ENCODE data around the gene SNRNP25.
"Not testable (repeated sequence)": the region's sequence is repeated elsewhere in the genome, so short reads cannot be mapped to it uniquely, and the experiment has no call there.

The SNRNP25 gene

DNA sequence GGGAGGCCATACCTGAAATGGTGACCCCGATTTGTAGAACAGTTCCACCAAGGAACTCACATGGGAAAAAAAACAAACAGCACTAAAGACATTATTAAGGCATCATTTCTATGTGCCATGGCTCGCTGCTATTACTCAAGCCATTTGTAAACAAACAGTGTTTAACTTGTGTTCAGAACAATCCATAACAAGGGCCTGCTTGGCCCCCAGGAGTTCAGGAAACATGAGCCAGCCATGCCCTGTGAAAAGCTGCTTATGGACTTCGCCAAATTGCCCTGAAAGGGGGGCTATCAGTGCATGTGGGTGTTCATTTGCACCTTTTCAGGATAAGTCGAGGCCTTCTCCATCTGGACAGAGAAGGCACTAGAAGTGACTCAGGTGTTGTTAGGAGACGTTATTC lies 8.2 kb upstream of the SNRNP25 start:
- H3K4me3 ChIP-seq (ENCODE audit: low read depth, low read length) = no peak overlapping the region
- DNase-seq (ENCODE audit: low read depth) = no peak
- TF ChIP-seq, protein P1, sequence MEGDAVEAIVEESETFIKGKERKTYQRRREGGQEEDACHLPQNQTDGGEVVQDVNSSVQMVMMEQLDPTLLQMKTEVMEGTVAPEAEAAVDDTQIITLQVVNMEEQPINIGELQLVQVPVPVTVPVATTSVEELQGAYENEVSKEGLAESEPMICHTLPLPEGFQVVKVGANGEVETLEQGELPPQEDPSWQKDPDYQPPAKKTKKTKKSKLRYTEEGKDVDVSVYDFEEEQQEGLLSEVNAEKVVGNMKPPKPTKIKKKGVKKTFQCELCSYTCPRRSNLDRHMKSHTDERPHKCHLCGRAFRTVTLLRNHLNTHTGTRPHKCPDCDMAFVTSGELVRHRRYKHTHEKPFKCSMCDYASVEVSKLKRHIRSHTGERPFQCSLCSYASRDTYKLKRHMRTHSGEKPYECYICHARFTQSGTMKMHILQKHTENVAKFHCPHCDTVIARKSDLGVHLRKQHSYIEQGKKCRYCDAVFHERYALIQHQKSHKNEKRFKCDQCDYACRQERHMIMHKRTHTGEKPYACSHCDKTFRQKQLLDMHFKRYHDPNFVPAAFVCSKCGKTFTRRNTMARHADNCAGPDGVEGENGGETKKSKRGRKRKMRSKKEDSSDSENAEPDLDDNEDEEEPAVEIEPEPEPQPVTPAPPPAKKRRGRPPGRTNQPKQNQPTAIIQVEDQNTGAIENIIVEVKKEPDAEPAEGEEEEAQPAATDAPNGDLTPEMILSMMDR (IDR thresholded peaks at IDR 0.05; ENCODE audit: insufficient read depth, low read depth, low read length, missing control alignments) = no peak

DNA sequence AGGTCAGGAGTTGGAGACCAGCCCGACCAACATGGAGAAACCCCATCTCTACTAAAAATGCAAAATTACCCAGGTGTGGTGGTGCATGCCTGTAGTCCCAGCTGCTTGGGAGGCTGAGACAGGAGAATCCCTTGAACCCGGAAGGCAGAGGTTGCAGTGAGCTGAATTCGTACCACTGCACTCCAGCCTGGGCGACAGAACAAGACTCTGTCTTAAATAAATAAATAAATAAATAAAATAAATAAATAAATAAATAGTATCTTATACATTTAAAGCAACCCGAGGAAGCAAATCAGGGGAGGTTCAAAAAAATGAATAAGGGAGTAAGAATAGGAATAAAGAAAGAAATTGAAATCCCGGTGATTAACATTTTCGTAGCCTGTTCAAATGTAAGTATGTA lies 7.1 kb upstream of the SNRNP25 start:
- not testable (repeated sequence) for DNase-seq (ENCODE audit: low read depth); H3K4me3 ChIP-seq (ENCODE audit: low read depth, low read length)

DNA sequence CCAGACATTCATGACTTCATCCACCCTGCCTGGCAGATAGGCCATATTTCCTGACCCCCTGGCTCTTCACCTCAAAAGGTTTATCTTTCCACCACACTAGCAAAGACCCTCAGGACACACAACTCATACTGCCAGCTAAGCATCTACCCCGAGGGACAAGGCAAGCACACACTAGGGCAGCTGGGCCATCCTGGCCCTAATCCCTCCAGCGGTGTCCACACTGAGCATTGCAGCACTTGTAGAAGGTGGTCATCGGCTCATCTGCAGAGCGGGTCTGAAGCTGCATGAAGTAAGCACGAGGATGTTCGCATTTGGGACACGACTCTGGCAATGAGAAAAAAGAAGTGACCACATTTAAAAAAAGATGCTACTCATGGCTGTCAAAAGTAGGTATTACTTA lies 6.4 kb upstream of the SNRNP25 start:
- H3K4me3 ChIP-seq (ENCODE audit: low read depth, low read length) = no peak overlapping the region
- TF ChIP-seq, protein P1 (IDR thresholded peaks at IDR 0.05; ENCODE audit: insufficient read depth, low read depth, low read length, missing control alignments) = no peak
- DNase-seq (ENCODE audit: low read depth) = no peak

GRCh38 chr16:50769-51591 lies 2.6 kb upstream of the SNRNP25 start:
- TF ChIP-seq, protein P1 (IDR thresholded peaks at IDR 0.05; ENCODE audit: insufficient read depth, low read depth, low read length, missing control alignments) = no peak
- DNase-seq (ENCODE audit: low read depth) = no peak
- no peak overlapping the region for H3K4me3 ChIP-seq (ENCODE audit: low read depth, low read length)

DNA sequence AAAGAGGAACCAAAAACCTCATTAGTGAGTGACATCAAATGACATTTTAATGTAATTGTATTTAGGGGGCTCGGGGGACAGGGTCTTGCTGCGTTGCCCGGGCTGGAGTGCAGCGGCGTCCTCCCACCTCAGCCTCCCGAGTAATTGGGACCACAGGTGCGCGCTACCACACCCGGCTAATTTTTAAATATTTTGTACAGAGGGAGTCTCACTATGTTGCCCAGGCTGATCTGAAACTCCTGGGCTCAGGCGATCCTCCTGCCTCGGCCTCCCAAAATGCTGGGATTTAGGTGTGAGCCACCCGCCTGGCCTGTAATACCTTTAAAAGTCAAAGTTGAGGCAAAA lies 581 bp downstream of the SNRNP25 start:
- DNase-seq (ENCODE audit: low read depth) = no peak

GRCh38 chr16:55571-56136 lies 2.0 kb downstream of the SNRNP25 start:
- DNase-seq (ENCODE audit: low read depth) = no peak
- TF ChIP-seq, protein P1 (IDR thresholded peaks at IDR 0.05; ENCODE audit: insufficient read depth, low read depth, low read length, missing control alignments) = no peak
- no peak overlapping the region for H3K4me3 ChIP-seq (ENCODE audit: low read depth, low read length)

More for the DNA sequence above, 581 bp downstream of the SNRNP25 start:
- H3K4me3 ChIP-seq (ENCODE audit: low read depth, low read length) = peak overlapping the region; percentile 84
- TF ChIP-seq, protein P1 (IDR thresholded peaks at IDR 0.05; ENCODE audit: insufficient read depth, low read depth, low read length, missing control alignments) = no peak

GRCh38 chr16:56231-56927 lies 2.8 kb downstream of the SNRNP25 start:
- TF ChIP-seq, protein P1 (IDR thresholded peaks at IDR 0.05; ENCODE audit: insufficient read depth, low read depth, low read length, missing control alignments) = no peak
- DNase-seq (ENCODE audit: low read depth) = no peak
- H3K4me3 ChIP-seq (ENCODE audit: low read depth, low read length) = no peak overlapping the region

Measured in GM12865 (cell line).